HG03378 (cell line): ENCODE data around the gene MACROD2.
A peak's percentile ranks its signal among the peaks of the same experiment; 100 is the strongest.

Experiments used
- ATAC-seq: cut with Tn5 transposase; IDR thresholded peaks from one replicate; pipeline ENCODE4 v1.9.1; 2021; ENCODE audit warnings: mild to moderate bottlenecking, moderate library complexity; ENCODE audit not compliant: unreplicated experiment

MACROD2 gene

DNA sequence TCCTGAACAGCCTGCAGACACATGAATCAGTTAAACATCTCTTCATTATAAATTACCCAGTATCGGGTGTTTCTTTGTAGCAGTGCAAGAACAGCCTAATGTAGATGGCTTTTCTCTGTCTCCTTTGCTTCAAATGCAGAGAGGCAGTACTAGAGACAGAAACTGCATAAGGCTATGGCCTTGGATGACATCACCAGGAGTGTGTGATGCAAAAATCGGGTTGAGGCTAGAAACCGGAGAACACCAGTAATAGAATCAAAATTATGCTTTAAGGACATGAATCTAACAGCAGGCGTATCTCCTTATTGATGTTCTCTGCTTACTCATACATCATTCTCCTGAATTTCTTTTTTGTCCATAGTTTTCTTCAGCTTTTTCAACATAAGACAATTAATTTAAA is 391.4 kb downstream of the MACROD2 start:
- no peak for ATAC-seq

DNA sequence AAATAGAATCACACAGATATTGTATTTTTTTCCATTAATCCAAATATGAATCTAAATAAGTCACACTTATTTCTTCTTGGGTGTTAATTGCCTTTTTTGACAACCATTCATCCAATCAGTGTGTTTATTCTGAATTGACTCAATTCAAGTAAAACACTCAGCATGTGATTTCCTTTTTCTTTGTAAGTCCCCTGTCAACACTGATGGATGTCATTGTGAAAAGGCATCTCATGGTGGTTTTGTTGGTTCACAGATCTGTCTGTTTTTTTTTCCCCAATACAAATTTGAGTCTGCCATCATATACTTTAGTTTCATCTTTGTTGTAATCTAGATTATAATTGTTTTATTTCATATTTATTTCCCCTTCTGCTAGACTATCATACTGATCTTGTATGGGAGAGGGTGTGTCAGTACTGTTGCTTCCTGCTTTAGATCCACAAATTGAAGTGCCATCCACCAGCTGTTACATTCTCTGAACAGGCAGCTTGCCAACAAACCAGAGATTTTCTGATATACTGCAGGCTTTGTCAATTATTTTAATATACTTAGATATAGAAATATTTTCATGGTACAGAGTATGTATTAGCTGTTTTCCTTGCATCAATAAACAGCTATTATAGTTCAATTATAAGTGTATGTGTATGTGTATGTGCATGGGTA is 406.3 kb downstream of the MACROD2 start:
- no peak for ATAC-seq

DNA sequence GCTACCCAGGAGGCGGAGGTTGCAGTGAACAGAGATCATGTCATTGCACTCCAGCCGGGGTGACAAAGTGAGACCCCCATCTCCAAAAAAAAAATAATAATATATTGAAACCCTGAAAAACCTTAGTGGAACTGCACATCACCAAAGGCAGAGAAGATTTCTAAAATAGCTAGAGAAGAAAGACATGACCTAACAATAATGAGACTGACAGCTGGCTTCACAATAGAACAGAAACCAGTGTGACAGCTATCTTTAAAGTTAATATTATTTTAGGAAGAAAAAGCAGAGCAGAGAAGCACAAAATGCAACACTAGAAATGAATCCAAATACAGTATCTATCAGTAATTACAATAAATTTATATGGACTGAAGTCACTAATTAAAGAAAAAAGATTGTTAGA is 409.2 kb downstream of the MACROD2 start:
- ATAC-seq, result no peak

DNA sequence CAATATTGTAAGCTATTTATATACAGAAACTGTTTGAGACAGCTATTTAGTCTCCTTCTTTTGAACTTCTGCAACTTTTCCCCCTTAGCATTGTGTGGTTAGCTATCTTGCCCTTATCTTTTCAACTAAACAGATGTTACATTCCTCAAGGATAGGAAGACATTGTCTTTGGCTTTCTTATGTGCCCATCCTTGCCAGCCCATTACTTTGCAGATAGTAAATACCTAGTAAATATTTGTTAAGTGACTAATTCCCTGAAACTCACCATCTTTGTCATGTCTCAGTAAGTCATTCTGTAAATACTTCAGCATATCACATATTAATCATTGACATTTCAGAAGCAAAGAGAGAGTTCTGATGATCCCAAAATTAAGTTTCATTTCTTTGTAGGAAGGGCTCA is 411.2 kb downstream of the MACROD2 start:
- peak; percentile 74 for ATAC-seq

DNA sequence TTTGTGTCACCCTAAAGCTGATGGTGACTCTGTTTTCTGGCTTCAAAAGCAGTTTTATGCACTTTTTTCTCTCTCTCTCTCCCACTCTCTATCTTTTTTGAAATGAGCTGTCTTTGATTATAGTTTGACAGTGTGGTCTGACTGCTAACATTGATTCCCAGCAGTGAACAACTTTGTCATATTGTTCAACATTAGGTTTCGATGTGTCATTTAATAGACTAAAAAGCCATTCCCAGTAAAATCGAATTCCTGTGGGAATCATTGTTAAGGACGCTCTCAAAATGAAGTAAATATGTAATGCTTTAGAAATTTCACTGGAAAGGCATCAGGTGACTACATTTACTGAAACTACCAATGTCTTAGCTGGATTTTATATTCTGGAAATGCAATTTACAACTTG is 412.0 kb downstream of the MACROD2 start:
- ATAC-seq, result no peak

DNA sequence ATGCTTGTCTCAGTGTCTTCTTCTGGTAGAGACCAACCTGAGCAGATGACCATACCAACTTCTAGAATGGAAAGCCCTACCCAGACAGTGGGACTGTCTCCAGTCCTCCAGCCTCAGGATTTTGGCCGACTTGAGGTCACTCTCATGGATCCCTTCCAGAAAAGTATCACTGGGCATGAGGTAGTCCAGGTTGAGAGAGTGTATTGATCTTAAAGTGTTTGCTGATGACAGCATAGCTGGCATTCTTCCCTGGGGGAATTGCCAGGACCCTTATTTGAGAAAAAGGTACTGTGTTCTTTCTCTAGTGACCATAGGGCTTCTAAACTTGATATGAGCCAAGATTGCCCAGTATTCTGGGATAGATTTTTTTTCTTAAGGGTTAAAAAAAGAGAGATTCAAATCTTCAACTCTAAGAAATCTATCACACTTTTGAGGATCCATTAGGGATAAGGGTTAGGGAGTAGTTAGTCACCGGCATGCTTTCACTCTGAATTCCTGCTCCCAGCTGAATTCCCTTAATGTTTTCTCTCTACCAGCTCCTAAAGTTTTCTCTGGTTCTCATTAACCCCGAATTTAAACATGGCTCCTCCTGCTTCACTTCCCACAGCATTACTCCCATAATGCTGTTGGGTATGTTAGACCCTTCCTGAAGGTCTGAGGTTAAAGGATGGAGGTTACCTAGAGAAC is 415.7 kb downstream of the MACROD2 start:
- ATAC-seq, result no peak

DNA sequence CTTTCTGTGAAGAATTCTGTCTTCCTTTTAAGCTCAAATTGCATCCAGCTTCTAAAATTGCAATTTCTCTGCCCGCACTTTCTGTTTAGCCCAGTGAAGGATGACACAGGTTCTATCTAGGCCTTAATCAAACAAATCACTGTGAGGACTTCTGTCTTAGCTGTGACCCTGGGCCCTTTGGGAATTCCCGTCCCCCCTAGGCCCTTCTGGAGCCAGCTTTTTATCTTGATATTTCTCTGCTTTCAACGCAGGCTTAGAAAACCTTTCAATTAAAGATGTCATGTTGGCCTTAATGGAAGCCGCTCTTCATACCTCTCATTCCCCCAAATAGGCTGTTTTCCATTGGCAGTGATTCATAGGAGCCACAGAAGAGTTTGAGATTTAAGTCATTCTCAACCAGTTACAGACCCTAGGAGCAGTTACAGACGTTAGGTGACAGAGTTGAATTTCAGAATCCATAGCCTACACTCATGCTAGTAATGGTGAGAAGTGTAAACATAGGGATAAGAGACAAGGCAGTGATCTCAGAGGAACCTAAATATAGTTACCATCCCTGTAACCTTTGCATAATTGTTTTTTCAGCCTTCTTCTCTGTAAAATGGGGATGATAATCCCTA is 416.9 kb downstream of the MACROD2 start:
- no peak for ATAC-seq

DNA sequence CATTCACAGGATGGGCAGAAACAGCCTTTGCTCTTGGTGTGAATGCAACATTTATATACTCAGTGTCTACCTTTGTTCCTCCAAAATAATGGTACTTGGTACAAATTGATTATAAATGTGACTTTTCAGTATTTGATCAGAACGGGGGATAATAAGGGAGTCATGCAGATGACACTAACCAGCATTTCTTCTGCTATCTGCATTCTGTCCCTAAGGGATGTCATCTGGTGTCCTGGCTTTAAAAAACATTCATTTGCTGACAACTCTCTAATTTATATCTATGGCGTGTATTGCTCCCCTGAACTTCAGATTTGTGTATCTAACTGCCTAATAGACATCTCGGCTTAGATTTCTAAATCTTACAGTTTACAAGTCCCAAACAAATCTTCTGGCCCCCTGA is 418.5 kb downstream of the MACROD2 start:
- ATAC-seq, result no peak

DNA sequence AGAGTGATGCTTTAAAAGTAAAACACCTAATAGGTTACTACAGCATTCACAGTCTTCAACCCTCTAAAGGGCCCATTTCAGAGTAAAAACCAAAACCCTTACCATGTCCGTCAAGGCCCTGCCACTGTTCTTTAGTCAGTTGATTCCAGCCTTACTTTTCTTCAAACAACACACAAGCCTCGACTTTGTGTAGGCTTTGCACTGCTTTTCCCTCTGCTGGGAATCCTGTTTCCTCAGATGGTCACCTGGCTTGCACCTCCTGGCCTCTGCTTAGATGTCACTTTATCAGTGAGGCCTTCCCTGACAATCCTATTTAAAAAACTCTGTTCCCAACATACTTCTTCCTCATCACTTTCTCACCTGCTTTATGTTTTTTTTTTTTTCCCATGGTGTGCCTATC is 419.2 kb downstream of the MACROD2 start:
- no peak for ATAC-seq

DNA sequence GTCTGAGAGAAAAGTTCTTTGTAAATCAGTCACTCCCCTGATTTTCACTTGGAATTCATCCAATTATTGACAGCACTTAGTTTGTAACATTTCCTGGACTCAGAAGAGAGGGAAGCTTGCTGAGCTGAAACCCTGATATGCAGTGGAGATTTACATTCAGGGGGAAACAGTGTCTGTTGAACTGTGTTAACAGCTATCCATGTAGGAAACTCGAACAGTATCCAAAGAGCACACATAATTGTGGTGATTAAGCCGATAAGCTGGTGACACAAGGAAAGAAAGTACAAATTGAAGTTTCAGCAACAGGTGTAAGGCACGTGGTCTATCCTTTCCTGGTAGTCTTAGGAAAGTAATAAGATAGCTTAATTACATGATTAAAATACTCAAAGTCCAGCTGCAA is 420.2 kb downstream of the MACROD2 start:
- no peak for ATAC-seq

DNA sequence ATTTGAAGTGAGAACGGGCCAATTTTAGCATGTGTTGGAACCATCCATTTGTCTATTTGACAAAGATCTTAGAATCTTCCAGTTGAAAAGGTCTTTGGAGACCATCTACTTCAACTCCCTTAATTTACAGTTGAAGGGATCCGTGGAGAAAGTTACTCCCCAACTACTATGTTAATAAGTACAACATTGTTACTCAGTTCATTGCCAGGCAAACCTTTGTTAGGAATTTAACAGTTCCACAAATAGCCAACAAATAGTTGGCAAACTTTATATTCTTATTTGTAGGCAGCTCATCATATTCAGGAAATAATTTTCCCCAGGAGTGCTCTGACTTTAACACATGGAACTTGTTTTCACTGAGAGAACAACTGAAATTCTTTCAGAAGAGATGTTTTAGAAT is 423.1 kb downstream of the MACROD2 start:
- no peak for ATAC-seq

DNA sequence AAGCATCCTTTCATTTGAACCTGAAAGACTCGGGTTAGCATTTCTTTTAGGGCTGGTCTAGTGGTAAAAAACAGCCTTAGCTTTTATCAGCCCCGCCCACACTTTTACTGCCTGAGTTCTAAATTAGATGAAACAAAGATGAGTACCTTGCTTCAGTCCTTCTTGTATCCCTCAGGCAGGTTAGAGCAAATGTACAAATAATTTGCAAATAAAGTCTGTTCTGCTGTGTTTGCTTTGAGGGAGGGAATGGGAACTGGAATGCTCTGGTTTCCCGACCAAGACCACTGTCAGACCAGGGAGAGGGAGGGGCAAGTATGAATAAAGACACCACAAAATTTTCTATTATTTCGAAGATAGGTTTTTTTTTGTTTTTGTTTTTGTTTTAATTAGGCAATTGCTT is 427.6 kb downstream of the MACROD2 start:
- ATAC-seq, result no peak

DNA sequence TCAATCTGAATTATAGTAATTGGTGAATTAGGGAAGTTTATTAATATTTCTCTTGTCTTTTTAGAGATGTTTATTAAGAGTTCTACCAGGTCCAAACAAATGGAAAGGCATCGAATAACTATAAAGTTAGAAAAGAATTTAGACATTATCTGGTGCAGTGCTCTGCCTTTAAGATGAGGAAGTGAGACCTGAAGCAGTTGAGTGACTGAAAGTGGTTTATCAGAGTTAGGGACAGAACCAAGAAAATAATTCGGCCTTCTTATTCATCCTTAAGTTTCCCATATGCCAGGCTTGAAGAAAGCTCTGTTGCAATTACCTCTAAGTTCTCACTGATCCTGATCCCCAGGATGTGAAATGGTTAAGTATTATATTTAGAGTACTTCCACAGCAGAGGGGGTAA is 436.3 kb downstream of the MACROD2 start:
- ATAC-seq, result no peak

DNA sequence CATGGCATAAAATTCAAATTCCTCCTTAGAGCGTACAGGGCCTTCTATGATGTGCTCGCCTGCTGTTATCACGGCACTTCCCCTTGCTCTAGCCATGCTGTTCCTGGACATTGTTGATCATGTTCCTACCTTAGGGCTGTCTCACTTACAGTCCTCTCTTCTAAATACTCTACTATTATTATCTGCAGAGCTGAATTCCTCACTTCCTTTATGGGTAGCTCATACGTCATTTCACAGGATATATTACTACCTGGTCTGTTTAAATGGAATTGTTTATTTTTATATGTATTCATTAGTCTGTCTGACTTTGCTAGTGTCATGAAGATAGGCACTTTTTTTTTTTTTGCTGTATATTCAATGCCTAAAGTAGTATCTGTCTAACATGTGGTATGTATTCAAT is 436.8 kb downstream of the MACROD2 start:
- ATAC-seq, result no peak

DNA sequence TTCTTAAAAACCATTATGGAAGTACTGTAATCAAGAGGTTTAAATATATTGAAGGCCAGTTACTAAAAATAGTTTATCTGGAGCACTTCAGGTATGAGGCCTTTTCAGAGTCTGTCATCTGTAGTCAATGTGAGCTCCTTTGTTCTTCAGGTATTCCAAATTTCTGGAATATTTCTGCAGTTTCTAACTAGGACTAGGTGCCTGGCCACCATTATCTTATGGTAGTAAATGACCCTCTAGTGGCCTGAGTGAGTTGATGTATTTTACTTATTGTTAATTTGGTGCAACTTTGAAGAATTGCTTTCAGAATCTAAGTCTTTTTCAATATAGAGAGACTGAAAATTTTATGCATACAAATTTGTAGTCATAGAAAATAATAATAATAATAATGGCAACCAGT is 437.3 kb downstream of the MACROD2 start:
- ATAC-seq, result no peak

DNA sequence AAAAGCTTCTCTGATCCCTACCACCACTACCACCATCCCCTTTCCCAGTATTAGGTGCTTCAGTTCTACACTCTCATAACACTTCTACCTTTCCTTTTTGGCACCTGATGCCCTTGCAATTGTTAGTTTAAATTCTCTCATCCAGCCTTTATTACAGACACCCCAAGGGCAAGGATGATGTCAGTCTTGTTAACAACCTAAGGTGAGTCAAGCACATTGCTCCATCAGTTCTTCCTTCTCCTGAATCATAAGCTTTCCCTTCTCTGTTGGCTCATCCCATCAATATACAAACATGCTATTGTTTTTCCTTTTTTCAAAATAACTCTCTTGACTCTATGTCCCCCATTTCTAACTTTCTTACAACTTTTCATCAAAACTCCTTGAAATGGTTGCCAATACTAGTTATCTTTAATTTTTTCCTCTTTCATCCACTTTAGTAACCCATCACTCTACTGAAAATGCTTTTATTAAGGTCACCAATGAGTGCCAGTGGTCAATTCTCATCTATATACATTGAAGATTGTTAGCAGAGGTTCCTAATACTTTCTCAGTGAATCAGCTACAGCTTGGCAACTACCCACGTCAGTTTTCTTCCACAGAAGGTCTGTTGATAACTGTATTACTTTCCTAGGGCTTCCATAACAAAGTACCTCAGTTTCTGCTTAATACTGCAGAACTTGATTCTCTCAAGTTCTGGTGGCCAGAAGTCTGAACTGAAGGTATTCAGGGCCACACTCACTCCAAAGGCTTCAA is 439.2 kb downstream of the MACROD2 start:
- no peak for ATAC-seq

DNA sequence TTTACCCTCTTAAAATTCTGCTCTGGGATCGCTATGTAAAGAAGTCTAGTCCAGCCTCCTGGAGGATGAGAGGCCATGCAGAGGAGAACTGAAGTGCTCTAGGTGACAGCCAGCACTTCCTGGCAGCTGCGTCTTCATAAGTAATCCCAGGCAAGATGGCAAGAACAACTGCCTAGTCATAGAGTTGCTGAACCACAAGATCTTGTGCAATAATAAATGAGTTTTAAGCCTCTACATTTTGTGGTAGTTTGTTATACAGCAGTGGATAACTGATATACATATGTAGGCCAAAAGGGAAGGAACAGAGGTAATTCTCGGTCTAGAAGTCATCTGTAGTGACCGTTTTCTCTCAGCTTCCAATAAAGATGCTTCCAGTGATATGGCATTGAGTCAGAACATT is 445.9 kb downstream of the MACROD2 start:
- ATAC-seq, result no peak

DNA sequence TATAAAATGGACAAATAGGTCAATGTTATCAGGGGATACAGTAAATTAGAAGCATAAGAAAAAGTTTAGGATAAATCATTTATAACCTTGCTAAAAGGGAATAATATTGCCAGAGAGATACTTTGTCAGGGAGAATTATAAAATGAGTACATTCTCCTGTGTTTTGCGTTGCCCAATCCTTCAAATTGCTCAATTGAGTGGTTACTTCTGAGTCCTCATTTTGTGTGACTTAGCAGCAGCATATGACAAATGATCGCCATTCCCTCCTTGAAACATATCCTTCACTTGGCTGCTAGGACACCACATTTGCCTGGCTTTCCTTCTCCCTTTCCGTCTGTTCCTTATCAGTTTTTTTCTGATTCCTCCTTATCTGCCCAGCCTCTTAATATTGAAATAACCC is 448.8 kb downstream of the MACROD2 start:
- ATAC-seq, result no peak

DNA sequence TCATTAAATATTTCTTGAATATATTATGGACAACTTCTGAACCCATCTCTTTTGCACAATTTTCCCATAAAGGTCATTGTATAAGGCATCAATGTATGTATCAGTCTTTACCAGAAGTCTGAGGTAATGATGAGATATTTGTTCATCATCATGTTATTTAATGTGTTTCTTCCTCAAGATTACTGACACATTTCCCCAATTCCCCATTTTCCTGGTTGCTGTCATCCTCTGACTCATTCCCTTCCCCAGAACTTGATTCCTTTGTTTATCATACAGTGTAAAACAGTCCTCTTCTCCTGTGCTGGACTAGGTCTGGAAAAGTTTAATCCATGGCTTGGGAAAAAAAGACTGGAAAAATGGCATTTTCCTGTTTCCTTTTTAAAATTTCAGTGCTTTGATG is 450.0 kb downstream of the MACROD2 start:
- no peak for ATAC-seq

DNA sequence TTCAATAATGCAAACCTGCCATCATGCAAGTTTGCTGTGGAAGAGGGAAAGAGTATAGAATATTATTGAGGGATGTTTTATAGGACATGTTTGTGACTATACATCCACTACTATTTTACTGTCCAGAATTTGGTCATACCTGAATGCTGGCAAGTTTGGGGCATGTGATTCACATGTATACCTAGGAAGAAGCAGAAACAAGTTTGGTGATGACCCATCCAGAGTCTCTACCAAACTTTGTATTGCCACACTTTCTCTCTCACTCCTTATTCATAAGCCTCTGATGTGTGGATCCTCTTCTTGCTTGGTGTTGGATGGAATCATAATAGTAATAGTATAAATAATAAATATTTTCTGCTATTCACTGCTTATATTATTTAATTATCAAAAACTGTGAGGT is 450.6 kb downstream of the MACROD2 start:
- ATAC-seq, result no peak

DNA sequence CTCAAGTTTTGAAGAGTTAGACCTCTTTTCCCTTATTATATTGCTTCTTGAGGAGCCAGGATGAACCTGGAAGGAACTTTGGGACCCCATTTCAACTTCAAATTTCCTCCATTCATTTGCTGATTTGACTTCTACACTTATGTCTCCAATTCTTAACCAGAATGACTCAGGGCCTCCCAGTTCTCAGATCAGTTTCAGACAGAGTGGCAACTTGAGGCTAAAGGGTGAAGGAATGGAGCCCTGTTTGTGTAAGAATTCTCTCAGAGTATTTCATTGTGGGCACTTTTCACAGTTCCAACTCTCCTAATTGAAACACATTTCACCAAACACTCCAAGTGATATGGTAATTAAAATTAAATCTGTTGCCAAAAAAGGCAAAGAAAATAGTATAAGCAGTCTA is 451.1 kb downstream of the MACROD2 start:
- ATAC-seq, result no peak

DNA sequence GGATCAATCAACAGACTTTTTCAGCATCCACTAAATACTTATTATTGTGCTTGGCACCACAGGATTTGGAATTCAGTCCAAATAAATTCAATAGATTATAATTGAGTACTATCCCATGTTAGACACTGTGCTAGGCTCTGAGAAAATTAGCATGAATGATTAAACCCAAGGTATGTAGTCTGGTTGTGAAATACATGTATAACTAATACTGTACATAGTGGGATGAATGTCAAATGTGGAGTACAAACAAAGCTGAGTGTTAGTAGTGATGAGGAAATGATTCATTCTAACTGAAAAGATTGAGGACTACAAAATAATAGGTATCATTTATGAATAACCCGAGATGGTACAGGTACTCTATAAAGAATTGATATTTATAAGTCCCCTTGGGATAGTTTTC is 454.0 kb downstream of the MACROD2 start:
- no peak for ATAC-seq
